Measurements from ENCODE around the gene ELAVL3. TPM values are rescaled to one million over a fixed set of nuclear protein-coding genes. Genes with fewer than 3 reads are reported as not detected.

The ELAVL3 gene
- total RNA-seq, 1 donor from 2014 or later: not detected

DNA sequence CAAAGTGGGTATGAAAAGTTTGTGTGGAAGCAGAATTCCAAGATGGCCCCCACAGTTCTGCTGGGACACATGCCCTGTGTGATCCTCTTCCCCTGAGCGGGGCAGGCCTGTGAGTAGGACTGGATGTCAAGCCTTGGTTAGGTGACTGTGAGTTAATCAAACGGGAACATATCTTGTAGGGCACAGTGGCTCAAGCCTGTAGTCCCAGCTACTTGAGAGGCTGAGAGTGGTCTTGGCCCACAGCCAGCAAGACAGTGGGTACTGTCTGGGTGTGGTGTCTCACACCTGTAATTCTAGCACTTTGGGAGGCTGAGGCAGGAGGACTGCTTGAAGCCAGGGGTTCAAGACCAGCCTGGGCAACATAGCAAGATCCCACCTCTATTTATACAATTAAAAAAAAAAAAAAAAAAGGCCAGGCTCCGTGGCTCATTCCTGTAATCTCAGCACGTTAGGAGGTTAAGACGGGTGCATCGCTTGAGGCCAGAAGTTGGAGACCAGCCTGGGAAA lies 18.4 kb upstream of the ELAVL3 start:
- no peak for ATAC-seq (ENCODE audit: low read depth)
- H3K4me1 Mint-ChIP-seq: no peaks in the 10 kb centered on the region
- H3K4me3 Mint-ChIP-seq: no peak overlapping the region
- H3K27me3 Mint-ChIP-seq: no peaks in the 10 kb centered on the region
- no peak overlapping the region for H3K27ac Mint-ChIP-seq
- no peak for DNase-seq
- peaks cover 25% of the 10 kb centered on the region for H3K36me3 Mint-ChIP-seq (ENCODE audit: low read depth)
- TF ChIP-seq, protein P1, sequence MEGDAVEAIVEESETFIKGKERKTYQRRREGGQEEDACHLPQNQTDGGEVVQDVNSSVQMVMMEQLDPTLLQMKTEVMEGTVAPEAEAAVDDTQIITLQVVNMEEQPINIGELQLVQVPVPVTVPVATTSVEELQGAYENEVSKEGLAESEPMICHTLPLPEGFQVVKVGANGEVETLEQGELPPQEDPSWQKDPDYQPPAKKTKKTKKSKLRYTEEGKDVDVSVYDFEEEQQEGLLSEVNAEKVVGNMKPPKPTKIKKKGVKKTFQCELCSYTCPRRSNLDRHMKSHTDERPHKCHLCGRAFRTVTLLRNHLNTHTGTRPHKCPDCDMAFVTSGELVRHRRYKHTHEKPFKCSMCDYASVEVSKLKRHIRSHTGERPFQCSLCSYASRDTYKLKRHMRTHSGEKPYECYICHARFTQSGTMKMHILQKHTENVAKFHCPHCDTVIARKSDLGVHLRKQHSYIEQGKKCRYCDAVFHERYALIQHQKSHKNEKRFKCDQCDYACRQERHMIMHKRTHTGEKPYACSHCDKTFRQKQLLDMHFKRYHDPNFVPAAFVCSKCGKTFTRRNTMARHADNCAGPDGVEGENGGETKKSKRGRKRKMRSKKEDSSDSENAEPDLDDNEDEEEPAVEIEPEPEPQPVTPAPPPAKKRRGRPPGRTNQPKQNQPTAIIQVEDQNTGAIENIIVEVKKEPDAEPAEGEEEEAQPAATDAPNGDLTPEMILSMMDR (IDR thresholded peaks at IDR 0.05): no peak
- intact Hi-C loops (cut with micrococcal nuclease): no loop called here
- ChIA-PET POLR2A (no interaction called here), CTCF (no interaction called here)
- no peaks in the 10 kb centered on the region for H3K9me3 Mint-ChIP-seq

DNA sequence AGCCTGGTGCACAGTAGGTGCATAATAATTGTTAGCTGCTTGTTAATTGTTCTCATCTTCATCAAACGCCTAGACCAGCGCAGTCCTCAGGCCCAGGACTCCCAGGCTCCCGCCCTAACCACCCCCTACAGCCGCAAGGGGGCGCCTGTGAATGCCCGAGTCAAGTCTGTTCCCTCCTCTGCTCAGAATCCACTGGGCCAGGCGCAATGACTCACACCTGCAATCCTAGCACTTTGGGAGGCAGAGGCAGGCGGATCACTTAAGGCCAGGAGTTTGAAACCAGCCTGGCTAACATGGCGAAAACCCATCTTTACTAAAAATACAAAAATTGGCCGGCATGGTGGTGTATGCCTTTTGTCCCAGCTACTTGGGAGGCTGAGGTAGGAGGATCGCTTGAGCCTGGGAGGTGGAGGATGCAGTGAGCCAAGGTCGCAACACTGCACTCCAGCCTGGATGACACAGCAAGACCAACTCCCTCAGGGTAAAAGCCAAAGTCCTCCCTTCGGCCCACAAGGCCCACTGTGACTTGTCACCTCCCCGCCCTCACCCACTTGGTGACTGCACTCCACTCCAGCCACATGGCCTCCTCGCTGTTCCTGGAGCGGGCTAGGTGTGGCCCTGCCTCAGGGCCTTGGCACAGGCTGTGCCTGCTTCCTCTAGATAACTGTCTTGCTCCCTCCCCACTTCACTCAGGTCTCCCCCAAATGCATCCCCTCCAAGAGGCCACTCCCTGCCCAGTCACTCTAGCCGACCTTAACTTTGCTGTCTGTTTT lies 15.7 kb upstream of the ELAVL3 start:
- intact Hi-C loops (cut with micrococcal nuclease): loop anchor here (1.0 kb wide), 2 partner anchors 64 to 91 kb away; no protein-coding TSS in a partner anchor
- peak; percentile 56 for DNase-seq
- H3K27me3 Mint-ChIP-seq: no peaks in the 10 kb centered on the region
- H3K4me1 Mint-ChIP-seq: no peaks in the 10 kb centered on the region
- no peak overlapping the region for H3K27ac Mint-ChIP-seq
- TF ChIP-seq, protein P1 (IDR thresholded peaks at IDR 0.05): no peak
- no peaks in the 10 kb centered on the region for H3K9me3 Mint-ChIP-seq
- CTCF ChIA-PET: interaction anchor here (0.6 kb wide), 1 partner anchor 1057 kb away, joined by 3 read pairs; no protein-coding TSS in a partner anchor
- ATAC-seq (ENCODE audit: low read depth): peak; percentile 84
- POLR2A ChIA-PET: interaction anchor here (0.6 kb wide), 1 partner anchor 268 kb away, joined by 5 read pairs; no protein-coding TSS in a partner anchor
- peaks cover 32% of the 10 kb centered on the region for H3K36me3 Mint-ChIP-seq (ENCODE audit: low read depth)
- no peak overlapping the region for H3K4me3 Mint-ChIP-seq

DNA sequence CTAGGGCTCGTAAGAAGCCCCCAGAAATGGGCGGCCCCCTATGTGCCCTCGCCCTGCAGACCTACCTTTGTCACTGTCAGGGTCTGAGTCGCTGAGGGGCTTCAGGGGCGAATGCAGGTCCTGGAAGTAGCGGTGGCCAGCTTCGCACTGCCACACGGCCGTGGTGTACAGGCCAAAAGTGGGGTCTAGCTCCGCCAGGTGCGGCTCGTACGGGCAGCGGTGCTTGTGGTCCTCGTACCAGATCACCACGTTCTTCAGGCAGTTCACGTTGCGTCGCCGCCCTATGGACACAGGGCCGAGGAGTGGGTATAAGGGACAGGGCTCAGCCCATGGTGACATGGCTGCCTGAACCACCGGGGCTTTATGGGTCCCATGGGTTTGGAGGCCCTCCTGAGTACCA lies 15.0 kb upstream of the ELAVL3 start:
- ChIA-PET POLR2A (interaction anchor here (0.6 kb wide), 1 partner anchor 269 kb away, joined by 5 read pairs; no protein-coding TSS in a partner anchor), CTCF (interaction anchor here (1.2 kb wide), 1 partner anchor 14 kb away, joined by 3 read pairs; no protein-coding TSS in a partner anchor)
- Mint-ChIP-seq H3K27ac (no peak overlapping the region), H3K4me3 (no peak overlapping the region), H3K9me3 (no peaks in the 10 kb centered on the region), H3K36me3 (ENCODE audit: low read depth) (peaks cover 33% of the 10 kb centered on the region), H3K4me1 (no peaks in the 10 kb centered on the region), H3K27me3 (no peaks in the 10 kb centered on the region)
- DNase-seq (no peak), ATAC-seq (ENCODE audit: low read depth) (no peak)
- TF ChIP-seq, protein P1 (IDR thresholded peaks at IDR 0.05): no peak
- intact Hi-C loops (cut with micrococcal nuclease): loop anchor here (1.0 kb wide), 2 partner anchors 64 to 91 kb away; no protein-coding TSS in a partner anchor

DNA sequence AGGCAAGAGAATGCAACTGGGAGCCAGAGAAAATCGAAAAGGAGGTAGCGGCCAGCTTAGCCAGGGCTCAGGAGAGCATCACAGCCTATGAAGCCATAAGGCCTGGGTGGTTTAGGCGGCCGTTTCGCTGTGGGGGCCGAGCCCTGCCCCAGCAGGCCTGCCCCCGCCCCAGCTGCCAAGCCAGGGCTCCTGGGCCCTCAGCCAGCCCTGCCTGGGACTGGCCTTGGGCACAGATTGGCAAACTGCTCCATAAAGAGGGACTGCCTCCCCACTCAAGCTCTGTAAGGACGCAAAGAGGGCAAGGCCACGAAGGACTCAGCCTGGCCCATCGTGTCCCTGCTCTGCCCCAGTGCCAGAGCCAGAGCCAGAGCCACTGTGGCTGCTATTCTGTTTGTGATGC lies 14.6 kb upstream of the ELAVL3 start:
- Mint-ChIP-seq H3K4me1 (no peaks in the 10 kb centered on the region), H3K27me3 (no peaks in the 10 kb centered on the region), H3K27ac (no peak overlapping the region), H3K4me3 (no peak overlapping the region), H3K36me3 (ENCODE audit: low read depth) (peaks cover 35% of the 10 kb centered on the region), H3K9me3 (no peaks in the 10 kb centered on the region)
- CTCF ChIA-PET: interaction anchor here (1.2 kb wide), 1 partner anchor 13 kb away, joined by 3 read pairs; no protein-coding TSS in a partner anchor
- TF ChIP-seq, protein P1 (IDR thresholded peaks at IDR 0.05): no peak
- POLR2A ChIA-PET: interaction anchor here (0.6 kb wide), 1 partner anchor 86 kb away, joined by 3 read pairs; no protein-coding TSS in a partner anchor
- ATAC-seq (ENCODE audit: low read depth) (no peak), DNase-seq (no peak)
- intact Hi-C loops (cut with micrococcal nuclease): no loop called here

Data from activated B cell treated with CpG ODN at 0.5 μM for 24 hours (primary cell).